NCI-H146 treated with DMSO at 0.1 percent for 48 hours (cell line): Measurements from ENCODE around the gene ADAM30.

Experiments used
- DNase-seq: peaks from one replicate; lab custom pipeline; 2025; ENCODE audit not compliant: unreplicated experiment; lab: John Stamatoyannopoulos, UW

Gene ADAM30

GRCh38 chr1:119896303-119896702, at the start of gene ADAM30:
TSS of gene ADAM30 (minus strand) at chr1:119896515. CDS start at chr1:119896336, 179 bp downstream.
- no peak for DNase-seq

GRCh38 chr1:119943216-119943615, 46.9 kb upstream of the ADAM30 start:
- no peak for DNase-seq

- no peak for DNase-seq
Observed at GRCh38 chr1:119941392-119941791, 45.1 kb upstream of the ADAM30 start.

GRCh38 chr1:119940697-119941096, 44.4 kb upstream of the ADAM30 start:
- no peak for DNase-seq

- no peak for DNase-seq
Observed at GRCh38 chr1:119937198-119937597, 40.9 kb upstream of the ADAM30 start.

GRCh38 chr1:119935915-119936314, 39.6 kb upstream of the ADAM30 start:
- DNase-seq = no peak

GRCh38 chr1:119935373-119935772, 39.1 kb upstream of the ADAM30 start:
- DNase-seq = no peak

- DNase-seq = no peak
Observed at GRCh38 chr1:119933397-119933796, 37.1 kb upstream of the ADAM30 start.

- no peak for DNase-seq
Observed at GRCh38 chr1:119929643-119930315, 33.5 kb upstream of the ADAM30 start.

- no peak for DNase-seq
Observed at GRCh38 chr1:119926553-119926952, 30.2 kb upstream of the ADAM30 start.

- no peak for DNase-seq
Observed at GRCh38 chr1:119924948-119925898, 28.9 kb upstream of the ADAM30 start.

GRCh38 chr1:119920104-119920968, 24.0 kb upstream of the ADAM30 start:
- DNase-seq = no peak

GRCh38 chr1:119919241-119919640, 22.9 kb upstream of the ADAM30 start:
- DNase-seq = no peak

- no peak for DNase-seq
Observed at GRCh38 chr1:119918301-119918700, 22.0 kb upstream of the ADAM30 start.

GRCh38 chr1:119917304-119918055, 21.2 kb upstream of the ADAM30 start:
- no peak for DNase-seq

GRCh38 chr1:119915517-119915916, 19.2 kb upstream of the ADAM30 start:
- DNase-seq = no peak

- DNase-seq = no peak
Observed at GRCh38 chr1:119914071-119914470, 17.8 kb upstream of the ADAM30 start.

GRCh38 chr1:119912963-119913362, 16.6 kb upstream of the ADAM30 start:
- DNase-seq = no peak

- no peak for DNase-seq
Observed at GRCh38 chr1:119911775-119912174, 15.5 kb upstream of the ADAM30 start.

- DNase-seq = no peak
Observed at GRCh38 chr1:119910618-119911017, 14.3 kb upstream of the ADAM30 start.
